Prostate gland (tissue), 2 donors: ENCODE measurements around the gene ATP5PB. TPM values are rescaled to one million over a fixed set of nuclear protein-coding genes. Genes with fewer than 3 reads are reported as not detected.

Experiments
- DNase-seq: peaks from one replicate; pipeline ENCODE4 v3.0.0-alpha.2; 2019; ENCODE audit warnings: low spot score
- H3K27ac ChIP-seq, 2 donors: fragments of 200-600 bp; sonication (generic); 2 replicates each; pipeline ENCODE4 v1.5.1; 2017 to 2019
- H3K27me3 ChIP-seq: fragments of 200-600 bp; sonication (generic); replicated peaks from 2 replicates; pipeline ENCODE4 v1.5.1; 2019; ENCODE audit not compliant: insufficient read depth
- H3K36me3 ChIP-seq, 2 donors: fragments of 200-600 bp; sonication (generic); 1 replicate in 1 of 2; 2 replicates in 1 of 2; pipeline versions ENCODE4 v1.5.1 to v1.8.1; 2017 to 2019
- H3K4me1 ChIP-seq: fragments of 200-600 bp; sonication (generic); replicated peaks from 2 replicates; pipeline ENCODE4 v1.5.1; 2019
- H3K4me3 ChIP-seq, 2 donors: fragments of 200-600 bp; sonication (generic); 2 replicates each; pipeline ENCODE4 v1.5.1; 2017 to 2019
- H3K9me3 ChIP-seq: fragments of 200-600 bp; sonication (generic); 2 replicates; pipeline ENCODE4 v1.5.1; 2017
- POLR2A ChIP-seq: fragments of 450-650 bp; IDR thresholded peaks from one replicate; pipeline ENCODE4 v1.6.1; 2016; ENCODE audit warnings: antibody characterized with exemption, mild to moderate bottlenecking
- POLR2AphosphoS5 ChIP-seq: sonication (generic); formaldehyde crosslinking; IDR thresholded peaks from one replicate; pipeline ENCODE4 v1.6.1; 2017; ENCODE audit warnings: antibody characterized with exemption
- WGBS: methylation state at CpG from one replicate; pipeline ENCODE4 v1.1.5; 2018; 5-methylcytosine and 5-hydroxymethylcytosine counted together
- intact Hi-C: fragments of 100-400 bp; cut with DNase I; formaldehyde crosslinking; loops from one replicate; pipeline ENCODE4 v1.14.2; 2022
- total RNA-seq, 2 donors: library from RNA; depleted of rRNA; stranded (reverse); fragments of >200 nt; gene quantifications; one replicate each; pipeline ENCODE4 v1.1.0, GENCODE V29; 2016
- TF ChIP-seq, protein P1 (sequence below), 4 experiments: fragments of 200-600 bp in 2 of 4; fragments of 450-650 bp in 2 of 4; sonication (generic) in 2 of 4; IDR thresholded peaks; 1 replicate in 3 of 4; 2 replicates in 1 of 4; pipeline ENCODE4 v1.5.1; 2016 to 2019; ENCODE audit warnings: antibody characterized with exemption in 4 of 4, mild to moderate bottlenecking in 2 of 4, moderate library complexity in 2 of 4

The ATP5PB gene
- total RNA-seq, 2 donors from 2014 or later, result 144 to 192 TPM

- H3K4me3 ChIP-seq, result no peak overlapping the region
- no peak for TF ChIP-seq POLR2A
- TF ChIP-seq POLR2AphosphoS5, result no peak
- TF ChIP-seq, protein P1, sequence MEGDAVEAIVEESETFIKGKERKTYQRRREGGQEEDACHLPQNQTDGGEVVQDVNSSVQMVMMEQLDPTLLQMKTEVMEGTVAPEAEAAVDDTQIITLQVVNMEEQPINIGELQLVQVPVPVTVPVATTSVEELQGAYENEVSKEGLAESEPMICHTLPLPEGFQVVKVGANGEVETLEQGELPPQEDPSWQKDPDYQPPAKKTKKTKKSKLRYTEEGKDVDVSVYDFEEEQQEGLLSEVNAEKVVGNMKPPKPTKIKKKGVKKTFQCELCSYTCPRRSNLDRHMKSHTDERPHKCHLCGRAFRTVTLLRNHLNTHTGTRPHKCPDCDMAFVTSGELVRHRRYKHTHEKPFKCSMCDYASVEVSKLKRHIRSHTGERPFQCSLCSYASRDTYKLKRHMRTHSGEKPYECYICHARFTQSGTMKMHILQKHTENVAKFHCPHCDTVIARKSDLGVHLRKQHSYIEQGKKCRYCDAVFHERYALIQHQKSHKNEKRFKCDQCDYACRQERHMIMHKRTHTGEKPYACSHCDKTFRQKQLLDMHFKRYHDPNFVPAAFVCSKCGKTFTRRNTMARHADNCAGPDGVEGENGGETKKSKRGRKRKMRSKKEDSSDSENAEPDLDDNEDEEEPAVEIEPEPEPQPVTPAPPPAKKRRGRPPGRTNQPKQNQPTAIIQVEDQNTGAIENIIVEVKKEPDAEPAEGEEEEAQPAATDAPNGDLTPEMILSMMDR (IDR thresholded peaks at IDR 0.05), result no peak
- WGBS, result 92% methylated on average over 2 of the region's 2 CpGs
- H3K9me3 ChIP-seq, result no peaks in the 10 kb centered on the region
- H3K36me3 ChIP-seq, result no peaks in the 10 kb centered on the region
- no peak for DNase-seq
- no peaks in the 10 kb centered on the region for H3K27me3 ChIP-seq
- H3K27ac ChIP-seq, result no peak overlapping the region
- intact Hi-C loops, result no loop called here
- H3K4me1 ChIP-seq, result no peaks in the 10 kb centered on the region
Measured at GRCh38 chr1:111467865-111468716, 18.8 kb downstream of the ATP5PB start.

- Histone ChIP-seq H3K36me3 (no peaks in the 10 kb centered on the region), H3K4me1 (no peaks in the 10 kb centered on the region), H3K27me3 (no peaks in the 10 kb centered on the region), H3K4me3 (no peak overlapping the region), H3K27ac (no peak overlapping the region), H3K9me3 (no peaks in the 10 kb centered on the region)
- intact Hi-C loops, result no loop called here
- no peak for TF ChIP-seq POLR2AphosphoS5
- TF ChIP-seq POLR2A, result no peak
- TF ChIP-seq, protein P1 (IDR thresholded peaks at IDR 0.05), result no peak
- no peak for DNase-seq
Measured at GRCh38 chr1:111468717-111469100, 19.4 kb downstream of the ATP5PB start.

- H3K27me3 ChIP-seq, result no peaks in the 10 kb centered on the region
- no peak for DNase-seq
- no peaks in the 10 kb centered on the region for H3K9me3 ChIP-seq
- TF ChIP-seq POLR2AphosphoS5 (no peak), POLR2A (no peak)
- TF ChIP-seq, protein P1 (IDR thresholded peaks at IDR 0.05), result no peak
- no peak overlapping the region for H3K27ac ChIP-seq
- H3K36me3 ChIP-seq, result no peaks in the 10 kb centered on the region
- intact Hi-C loops, result no loop called here
- no peaks in the 10 kb centered on the region for H3K4me1 ChIP-seq
- H3K4me3 ChIP-seq, result no peak overlapping the region
Measured at GRCh38 chr1:111469539-111469938, 20.3 kb downstream of the ATP5PB start.

DNA sequence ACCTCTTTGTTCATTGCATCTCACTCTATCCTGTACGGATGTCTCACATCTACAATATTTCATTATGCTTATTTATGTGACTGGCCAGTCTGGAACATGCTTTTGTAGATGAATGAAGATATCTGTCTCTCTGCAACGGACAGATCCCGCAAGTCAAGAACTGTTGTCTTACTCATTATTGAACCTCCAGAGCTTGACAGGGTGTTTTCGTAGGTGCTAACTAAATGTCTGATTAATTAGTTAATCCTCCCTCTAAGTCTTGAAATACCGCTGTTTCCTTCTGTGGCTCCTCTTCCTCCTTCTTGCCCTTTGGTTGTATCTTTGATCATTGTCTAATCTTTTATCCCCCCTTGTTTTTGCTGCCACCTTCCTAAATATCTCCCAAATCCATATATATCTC lies 21.3 kb downstream of the ATP5PB start:
- Histone ChIP-seq H3K9me3 (no peaks in the 10 kb centered on the region), H3K36me3 (no peaks in the 10 kb centered on the region), H3K27me3 (no peaks in the 10 kb centered on the region), H3K27ac (no peak overlapping the region), H3K4me3 (no peak overlapping the region), H3K4me1 (no peaks in the 10 kb centered on the region)
- TF ChIP-seq POLR2AphosphoS5, result no peak
- TF ChIP-seq, protein P1 (IDR thresholded peaks at IDR 0.05), result no peak
- no peak for TF ChIP-seq POLR2A
- DNase-seq, result no peak
- intact Hi-C loops, result no loop called here
- WGBS, result 87% methylated on average over 5 of the region's 5 CpGs

GRCh38 chr1:111471012-111471411 lies 21.7 kb downstream of the ATP5PB start:
- TF ChIP-seq POLR2A (no peak), POLR2AphosphoS5 (no peak)
- TF ChIP-seq, protein P1 (IDR thresholded peaks at IDR 0.05), result no peak
- 38% methylated on average over 3 of the region's 3 CpGs for WGBS
- no peak for DNase-seq
- Histone ChIP-seq H3K27me3 (no peaks in the 10 kb centered on the region), H3K4me3 (no peak overlapping the region), H3K4me1 (no peaks in the 10 kb centered on the region), H3K36me3 (no peaks in the 10 kb centered on the region), H3K27ac (no peak overlapping the region), H3K9me3 (no peaks in the 10 kb centered on the region)
- intact Hi-C loops, result no loop called here
